Stimulated activated CD4-positive, alpha-beta T cell treated with anti-CD3 and anti-CD28 coated beads, Interleukin-15, amount 100 ng/mL, for 1 hour (primary cell): ENCODE measurements around the gene ENTREP3.

Experiments
- DNase-seq, 2 donors: peaks; one replicate each; pipeline ENCODE4 v3.0.0-alpha.2; 2020; ENCODE audit warnings: low read depth in 1 of 2, low spot score in 1 of 2

ENTREP3 gene

GRCh38 chr1:155202731-155203515 is 52.4 kb downstream of the ENTREP3 start:
- DNase-seq: no peak

DNA sequence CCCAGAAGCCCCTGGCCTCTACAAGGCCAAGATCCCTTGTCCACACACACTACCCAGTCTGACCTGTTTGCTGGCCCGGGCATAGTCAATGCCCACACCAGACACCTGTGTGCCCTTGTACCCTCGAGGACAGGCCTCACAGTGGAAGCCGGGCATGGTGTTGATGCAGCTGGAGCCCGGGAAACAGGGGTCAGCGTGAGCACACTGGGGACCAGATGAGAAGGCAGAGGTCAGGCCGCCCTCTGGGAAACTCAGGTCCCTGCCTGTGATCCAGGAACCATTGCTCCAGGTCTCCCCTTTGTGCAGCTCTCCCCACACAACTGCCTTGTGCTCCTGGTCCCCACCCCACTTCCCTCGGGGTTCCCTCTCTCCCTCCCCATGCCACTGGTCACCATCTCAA is 53.1 kb downstream of the ENTREP3 start:
- DNase-seq: no peak

DNA sequence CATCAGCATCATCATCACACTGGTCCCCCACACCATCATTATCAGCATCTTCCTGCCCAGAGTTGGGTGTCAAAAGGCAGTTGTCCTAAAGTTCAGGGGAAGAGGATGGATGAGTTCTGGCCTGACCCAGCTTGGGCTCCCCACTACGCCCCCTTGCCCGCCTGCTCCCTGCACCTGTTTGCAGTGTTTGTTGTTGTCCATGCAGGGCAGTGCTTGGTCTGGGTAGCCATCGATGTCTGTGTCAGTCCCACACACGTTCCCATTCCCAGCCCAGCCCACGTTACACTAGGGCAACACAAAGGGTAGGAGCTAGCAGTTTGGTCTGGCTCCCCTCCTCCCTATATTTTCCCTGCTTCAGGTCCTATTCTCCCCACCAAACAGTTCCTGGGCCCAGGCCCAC is 54.4 kb downstream of the ENTREP3 start:
- no peak for DNase-seq

- DNase-seq: no peak
Measured at GRCh38 chr1:155199792-155200191, 55.5 kb downstream of the ENTREP3 start.

- no peak for DNase-seq
Measured at GRCh38 chr1:155198547-155198906, 56.8 kb downstream of the ENTREP3 start.

DNA sequence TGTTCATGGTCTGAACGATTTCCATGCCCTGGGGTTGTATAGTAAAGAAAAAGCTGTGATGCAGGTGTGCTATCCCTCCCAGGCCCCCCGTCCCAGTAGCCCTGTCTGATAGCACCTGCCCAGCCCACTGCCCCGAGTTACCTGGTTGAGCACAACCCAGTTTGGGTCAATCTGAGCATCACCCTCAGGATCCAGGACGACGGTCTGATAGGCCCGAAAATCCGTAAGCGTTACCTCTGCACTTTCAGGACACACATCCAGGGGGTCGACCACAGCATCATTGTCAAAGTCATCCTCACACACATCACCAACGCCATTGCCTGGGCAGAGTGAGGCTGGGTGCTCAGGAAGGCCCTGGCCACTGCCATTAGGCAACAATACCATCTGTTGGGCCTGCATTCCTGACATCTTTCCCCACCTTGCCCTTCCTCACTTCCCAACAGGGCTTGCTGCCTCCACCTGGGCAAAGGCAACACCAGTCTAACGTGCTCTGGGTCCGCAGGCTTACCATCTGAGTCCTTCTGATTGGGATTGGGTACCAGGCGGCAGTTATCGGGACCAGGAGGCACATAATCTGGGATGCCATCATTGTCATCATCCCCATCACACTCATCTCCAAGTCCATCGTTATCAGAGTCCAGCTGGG is 57.3 kb downstream of the ENTREP3 start:
- no peak for DNase-seq
